ENCODE measurements around the gene CHKA. TPM values are rescaled to one million over a fixed set of nuclear protein-coding genes. Genes with fewer than 3 reads are reported as not detected.

CHKA gene
- total RNA-seq, 1 donor from 2014 or later = 8.4 TPM

DNA sequence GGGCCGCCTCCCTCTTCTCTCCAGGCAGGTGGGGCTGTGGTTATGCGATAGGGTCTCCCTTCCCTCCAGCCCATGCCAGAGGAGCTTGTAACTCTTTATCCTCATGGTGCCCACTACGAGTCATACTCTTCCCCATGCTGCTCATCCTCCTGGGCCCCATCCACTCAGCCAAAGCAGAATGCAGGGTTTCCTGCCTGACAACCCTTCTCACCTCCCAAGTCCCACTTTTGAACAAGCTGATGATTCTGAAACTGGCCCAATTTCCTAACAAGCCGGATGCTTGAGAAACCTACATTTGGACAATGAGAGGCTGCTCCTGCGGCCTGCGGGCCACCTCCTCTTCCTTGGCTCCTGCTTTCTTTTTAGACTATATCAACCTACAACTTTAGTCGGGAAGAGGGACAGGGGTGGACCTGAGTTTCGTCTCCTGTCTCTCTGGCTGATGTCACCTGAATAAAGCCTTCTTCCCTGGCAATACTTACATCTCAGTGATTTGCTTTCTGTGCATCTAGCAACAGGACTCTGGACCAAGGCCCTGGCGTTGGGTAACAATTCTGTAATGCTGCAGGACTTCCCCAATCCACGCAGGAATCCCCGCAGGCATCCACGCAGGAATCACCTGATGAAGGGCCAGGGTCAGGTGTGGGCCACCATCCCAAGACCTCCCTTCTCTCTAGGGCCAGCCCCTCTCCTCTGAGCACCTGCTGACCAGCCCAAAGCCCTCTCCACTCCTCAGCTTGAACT, 92.2 kb downstream of the CHKA start:
- DNase-seq (no peak), ATAC-seq (ENCODE audit: poor library complexity) (no peak)
- intact Hi-C loops (cut with DNase I) = no loop called here

DNA sequence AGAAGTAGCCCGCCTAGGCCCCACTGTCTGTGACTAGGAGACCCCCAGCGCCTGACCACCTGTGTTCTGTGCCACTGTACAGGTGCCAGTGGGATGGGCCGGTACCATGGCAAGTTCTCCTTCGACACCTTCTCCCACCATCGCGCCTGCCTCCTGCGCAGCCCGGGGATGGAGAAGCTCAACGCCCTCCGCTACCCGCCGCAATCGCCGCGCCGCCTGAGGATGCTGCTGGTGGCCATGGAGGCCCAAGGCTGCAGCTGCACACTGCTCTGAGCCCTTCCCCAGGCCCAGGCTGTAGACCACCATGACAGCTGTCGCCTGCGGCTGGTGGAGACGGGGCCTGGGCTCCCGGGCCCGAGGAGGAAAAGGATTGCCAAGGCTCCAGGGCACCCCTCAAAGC, 93.5 kb downstream of the CHKA start:
- intact Hi-C loops (cut with DNase I) = no loop called here
- DNase-seq (no peak), ATAC-seq (ENCODE audit: poor library complexity) (no peak)

DNA sequence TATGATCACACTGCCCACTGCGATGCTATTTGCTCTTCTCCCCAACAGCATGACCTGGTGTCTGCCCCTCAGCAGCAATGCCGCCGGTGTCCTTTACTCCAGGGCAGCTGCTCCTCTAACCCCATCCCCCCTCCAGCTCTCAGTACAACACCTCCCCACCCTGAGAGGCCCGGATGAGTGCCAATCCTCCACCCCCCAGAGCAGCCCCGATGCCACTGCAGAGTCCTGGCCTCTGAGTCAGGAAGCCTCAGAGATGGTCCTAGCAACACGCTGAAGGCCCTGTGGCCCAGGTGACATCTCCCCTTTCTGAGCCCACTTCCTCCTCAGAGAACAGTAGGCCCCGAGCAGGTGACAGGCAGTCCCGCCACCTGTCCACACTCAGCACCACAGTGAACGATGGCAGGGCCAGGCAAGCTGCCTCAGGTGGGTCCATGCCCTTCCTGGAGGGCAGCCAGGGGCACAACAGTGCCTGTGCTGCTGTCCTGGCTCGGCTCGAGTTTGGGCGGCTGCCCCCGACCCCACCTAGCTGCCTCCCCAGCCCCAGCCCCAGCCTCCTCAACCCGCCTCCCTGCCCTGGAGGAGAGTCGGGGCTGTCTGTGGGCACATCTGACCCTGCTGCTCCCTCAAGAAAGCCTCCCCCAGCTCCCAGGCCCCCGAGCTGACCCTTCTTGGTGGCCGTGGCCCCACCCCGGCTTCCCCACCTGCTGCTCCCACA, 94.6 kb downstream of the CHKA start:
- DNase-seq = no peak
- ATAC-seq (ENCODE audit: poor library complexity) = no peak
- intact Hi-C loops (cut with DNase I) = no loop called here

DNA sequence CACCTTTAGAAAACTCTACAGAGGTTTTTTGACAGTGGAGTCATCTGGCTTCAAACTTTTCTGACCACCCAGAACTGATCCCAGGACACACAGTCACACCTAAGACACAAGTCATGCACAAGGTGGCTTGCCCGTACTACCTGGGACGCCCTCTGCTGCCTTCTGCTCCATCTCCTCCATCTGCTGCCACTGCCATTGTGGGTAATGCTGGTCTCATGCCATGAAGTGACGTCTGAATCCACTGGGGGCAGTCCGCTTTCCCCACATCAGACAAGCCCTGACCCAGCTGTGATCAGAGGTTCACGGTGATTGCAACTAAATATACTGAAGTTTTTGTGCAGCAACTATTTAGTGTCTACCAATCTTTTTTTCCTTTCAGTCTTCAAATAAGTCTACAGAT, 96.1 kb downstream of the CHKA start:
- DNase-seq = no peak
- intact Hi-C loops (cut with DNase I) = no loop called here
- ATAC-seq (ENCODE audit: poor library complexity) = no peak

DNA sequence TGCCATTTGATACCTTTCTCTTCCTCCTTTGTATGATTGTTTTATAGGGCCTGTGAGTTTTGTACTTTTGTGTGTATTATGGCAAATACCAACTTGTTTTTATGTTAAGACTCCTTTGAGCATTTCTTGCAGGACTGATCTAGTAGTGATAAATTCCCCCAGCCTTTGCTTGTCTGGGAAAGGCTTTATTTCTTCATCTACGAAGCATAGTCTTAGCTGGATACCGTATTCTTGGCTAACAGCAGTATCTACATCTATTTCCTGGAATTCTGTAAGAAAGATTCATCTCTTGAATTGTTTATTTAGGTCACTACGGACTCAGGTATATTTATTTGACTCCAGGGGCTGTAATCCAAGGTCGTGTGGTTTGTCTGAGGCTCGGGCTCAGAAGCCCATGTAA, 96.7 kb downstream of the CHKA start:
- intact Hi-C loops (cut with DNase I) = no loop called here
- DNase-seq (no peak), ATAC-seq (ENCODE audit: poor library complexity) (no peak)

DNA sequence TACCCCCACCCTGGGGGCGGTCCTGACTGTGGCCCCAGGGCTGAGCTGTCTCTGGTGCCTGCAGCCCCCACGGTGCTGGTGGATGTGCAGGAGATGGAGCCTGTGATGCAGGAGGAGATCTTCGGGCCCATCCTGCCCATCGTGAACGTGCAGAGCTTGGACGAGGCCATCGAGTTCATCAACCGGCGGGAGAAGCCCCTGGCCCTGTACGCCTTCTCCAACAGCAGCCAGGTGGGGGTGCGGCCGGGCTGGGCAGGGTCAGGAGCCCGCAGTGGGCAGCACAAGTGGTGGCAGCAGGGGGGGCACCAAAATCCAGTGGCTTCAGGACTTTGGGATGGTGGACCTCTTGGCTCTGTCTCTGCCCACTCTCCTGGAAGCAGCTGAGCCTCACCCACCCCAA, 98.7 kb downstream of the CHKA start:
- intact Hi-C loops (cut with DNase I) = no loop called here
- no peak for DNase-seq
- no peak for ATAC-seq (ENCODE audit: poor library complexity)

DNA sequence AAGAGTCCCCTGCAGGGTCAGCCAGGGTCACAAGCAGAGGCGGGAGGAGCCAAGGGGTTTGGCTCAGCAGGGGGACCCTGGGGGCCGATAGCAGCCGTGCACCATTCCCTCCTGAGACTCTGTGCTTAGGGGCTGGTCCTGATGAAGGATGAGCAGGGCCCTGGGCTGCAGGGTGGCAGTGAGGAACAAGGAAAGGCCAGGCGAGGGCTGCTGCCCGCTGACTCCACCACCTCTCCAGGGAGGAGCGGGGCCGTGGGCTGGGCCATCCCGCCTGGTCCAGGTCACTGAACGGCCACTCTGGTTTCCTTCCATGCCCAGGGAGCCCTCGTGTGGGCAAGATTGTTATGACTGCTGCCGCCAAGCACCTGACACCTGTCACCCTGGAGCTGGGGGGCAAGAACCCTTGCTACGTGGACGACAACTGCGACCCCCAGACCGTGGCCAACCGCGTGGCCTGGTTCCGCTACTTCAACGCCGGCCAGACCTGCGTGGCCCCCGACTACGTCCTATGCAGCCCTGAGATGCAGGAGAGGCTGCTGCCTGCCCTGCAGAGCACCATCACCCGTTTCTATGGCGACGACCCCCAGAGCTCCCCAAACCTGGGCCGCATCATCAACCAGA, 99.9 kb downstream of the CHKA start:
- DNase-seq = no peak
- peak; percentile 46 for ATAC-seq (ENCODE audit: poor library complexity)
- intact Hi-C loops (cut with DNase I) = no loop called here

DNA sequence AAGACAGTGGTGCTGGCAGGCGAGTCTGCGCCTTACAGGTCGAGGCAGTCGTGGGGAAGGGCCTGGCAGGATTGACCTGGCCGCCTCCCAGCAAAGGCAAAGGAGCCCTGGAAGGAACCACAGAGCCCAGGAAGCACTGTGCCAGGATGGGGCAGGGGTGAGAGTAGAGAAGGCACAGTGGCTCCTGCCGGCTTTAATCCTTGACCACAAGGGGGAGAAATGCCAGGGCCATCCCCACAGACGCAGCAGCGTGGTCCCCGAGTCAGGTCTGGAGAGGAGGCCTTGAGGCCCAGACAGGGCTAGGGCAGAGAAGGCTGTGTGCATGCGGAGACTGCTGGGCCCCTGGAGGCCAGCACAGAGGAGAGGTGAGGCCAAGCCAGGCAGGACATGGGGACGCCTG, 100.6 kb downstream of the CHKA start:
- intact Hi-C loops (cut with DNase I) = no loop called here
- DNase-seq = no peak
- ATAC-seq (ENCODE audit: poor library complexity) = no peak

DNA sequence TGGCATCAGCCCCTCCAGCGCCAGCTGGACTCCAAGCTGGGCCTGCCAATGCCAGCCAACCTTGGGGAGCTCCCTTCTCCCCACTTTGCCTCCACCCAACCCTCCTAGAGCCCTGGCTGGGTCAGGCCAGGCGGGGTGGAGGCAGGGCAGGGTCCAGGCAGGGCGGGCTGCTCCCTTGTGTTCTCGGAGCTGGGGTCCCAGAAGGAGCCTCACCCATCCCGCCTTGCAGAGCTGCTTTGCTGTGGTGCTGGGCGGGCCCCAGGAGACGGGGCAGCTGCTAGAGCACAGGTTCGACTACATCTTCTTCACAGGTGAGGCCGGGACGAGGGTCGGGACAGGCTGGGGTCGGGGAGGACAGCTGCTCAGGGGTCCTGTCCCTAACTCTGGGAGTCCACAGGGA, 101.7 kb downstream of the CHKA start:
- no peak for ATAC-seq (ENCODE audit: poor library complexity)
- DNase-seq = no peak
- intact Hi-C loops (cut with DNase I) = no loop called here

DNA sequence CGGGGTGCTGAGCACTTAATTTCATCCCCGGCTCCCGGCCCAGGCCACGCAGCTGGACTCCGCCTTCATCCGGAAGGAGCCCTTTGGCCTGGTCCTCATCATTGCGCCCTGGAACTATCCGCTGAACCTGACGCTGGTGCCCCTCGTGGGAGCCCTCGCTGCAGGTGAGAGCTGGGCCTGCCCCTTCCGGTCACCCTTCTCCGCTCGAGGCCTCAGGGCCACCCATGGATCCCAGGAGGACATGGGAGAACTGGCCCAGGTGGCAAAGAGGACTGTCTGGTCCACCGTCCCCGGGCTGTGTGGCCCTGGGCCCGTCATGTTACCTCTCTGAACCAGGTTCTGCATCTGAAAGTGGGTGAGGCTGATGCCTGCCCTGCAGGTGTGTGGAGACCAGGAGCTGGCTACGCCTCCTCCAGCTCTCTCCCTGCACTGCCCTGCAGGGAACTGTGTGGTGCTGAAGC, 102.4 kb downstream of the CHKA start:
- DNase-seq (no peak), ATAC-seq (ENCODE audit: poor library complexity) (no peak)
- intact Hi-C loops (cut with DNase I) = no loop called here

DNA sequence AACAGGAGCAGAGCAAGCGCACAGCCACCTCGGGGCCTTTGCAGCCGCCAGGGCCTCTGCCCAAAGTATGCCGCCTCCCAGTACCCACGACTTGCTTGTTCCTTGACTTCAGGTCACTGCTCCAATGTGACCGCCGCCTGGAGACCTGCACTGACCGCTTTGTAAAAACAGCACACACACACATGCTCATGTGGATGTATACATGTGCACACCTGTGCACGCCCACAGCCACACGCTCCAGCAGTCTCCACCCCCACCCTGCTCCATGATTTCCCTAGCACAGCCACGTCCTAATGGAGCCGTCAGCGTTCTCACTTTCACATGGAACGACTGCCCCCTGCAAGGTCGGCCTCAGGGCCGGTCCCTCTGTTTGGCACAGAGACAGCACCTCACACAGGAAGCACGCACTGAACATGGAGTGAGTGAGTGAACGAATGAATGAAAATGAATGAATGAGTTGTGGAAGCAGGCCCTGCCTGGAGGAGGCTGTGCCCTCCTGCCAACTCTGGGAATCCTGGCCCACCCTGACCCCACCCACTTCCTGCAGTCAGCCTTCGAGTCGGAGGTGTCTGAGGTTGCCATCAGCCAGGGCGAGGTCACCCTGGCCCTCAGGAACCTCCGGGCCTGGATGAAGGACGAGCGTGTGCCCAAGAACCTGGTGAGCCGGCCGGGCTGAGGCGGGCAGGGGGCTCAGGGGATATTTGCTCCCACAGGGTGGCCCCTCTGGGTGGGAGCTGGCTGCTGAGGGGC, 103.0 kb downstream of the CHKA start:
- intact Hi-C loops (cut with DNase I) = no loop called here
- no peak for ATAC-seq (ENCODE audit: poor library complexity)
- DNase-seq = no peak

DNA sequence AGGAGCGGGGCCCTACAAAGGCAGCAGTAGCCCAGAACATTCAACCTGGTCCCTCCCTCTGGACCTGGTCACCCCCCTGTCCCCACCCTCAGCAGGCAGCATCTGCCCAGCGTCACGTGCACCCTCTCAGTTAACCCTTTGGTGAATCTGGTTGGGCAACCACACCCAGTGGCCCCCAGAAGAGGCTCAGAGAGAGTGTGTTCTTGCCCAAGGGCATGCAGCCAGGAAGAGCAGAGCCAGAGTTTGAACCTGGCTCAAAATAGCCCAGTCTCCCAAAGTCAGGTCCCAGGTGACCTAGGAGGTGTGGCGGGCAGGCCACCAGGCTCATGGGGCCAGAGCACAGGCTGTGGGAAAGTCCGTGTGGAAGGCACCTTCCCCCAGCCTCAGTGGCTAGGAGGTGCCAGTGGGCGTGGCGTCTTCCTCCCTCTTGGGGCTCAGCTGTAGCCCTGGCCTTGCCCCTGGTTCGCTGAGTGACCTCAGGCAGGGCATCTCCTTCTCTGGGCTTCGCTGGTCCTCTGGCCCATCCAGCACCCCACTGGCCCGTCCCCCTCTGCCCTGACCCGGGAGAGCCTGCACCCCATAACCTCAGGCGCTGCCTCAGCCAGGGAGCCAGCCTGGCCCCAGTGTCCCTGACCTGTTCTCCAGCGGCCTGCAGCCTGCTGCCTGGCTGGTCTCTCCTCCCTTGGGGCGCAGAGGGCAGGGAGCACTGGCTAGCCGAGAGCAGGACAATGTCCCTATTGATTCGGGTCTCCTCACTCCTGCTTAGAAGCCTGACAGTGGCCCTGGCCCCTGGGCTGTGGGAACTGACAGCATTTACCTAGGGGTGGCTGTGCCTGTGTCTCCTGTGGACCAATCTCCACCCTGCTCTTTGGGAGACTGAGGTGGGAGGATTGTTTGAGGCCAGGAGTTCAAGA, 104.0 kb downstream of the CHKA start:
- ATAC-seq (ENCODE audit: poor library complexity) (no peak), DNase-seq (no peak)
- intact Hi-C loops (cut with DNase I) = no loop called here

DNA sequence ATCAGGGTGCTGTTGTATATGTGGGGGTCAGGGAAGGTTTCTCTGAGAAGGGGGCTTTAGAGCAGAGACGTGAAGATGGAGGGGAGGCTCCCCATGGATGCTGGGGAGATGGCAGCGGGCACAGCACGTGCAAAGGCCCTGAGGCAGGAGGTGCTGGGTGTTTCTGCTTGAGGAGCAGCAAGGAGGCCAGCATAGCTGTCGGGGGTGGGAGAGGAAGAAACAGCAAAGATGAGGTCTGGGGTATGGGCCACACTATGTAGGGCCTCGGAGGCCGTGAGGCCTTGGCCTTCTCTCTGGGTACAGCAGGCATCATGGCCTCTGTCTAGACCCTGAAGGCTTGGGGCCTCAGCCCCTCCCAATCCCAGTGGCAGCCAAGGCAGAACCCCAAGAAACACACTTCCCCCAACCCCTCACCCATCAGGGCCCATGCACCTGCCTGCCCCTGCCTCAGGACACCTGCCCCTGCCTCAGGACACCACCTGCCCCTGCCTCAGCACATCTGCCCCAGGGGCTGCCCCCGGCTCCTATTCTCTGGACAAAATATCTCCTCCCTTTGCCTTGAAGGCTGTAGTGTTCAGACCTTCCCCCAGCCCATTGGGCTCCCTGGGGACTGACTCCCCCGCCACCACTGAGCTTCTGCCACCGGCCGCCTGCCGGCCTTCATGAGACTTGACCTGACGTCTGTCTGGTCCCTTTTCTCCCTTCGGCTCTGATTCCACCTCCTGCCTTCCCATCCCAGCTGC, 104.9 kb downstream of the CHKA start:
- ATAC-seq (ENCODE audit: poor library complexity) (no peak), DNase-seq (no peak)
- intact Hi-C loops (cut with DNase I) = no loop called here

DNA sequence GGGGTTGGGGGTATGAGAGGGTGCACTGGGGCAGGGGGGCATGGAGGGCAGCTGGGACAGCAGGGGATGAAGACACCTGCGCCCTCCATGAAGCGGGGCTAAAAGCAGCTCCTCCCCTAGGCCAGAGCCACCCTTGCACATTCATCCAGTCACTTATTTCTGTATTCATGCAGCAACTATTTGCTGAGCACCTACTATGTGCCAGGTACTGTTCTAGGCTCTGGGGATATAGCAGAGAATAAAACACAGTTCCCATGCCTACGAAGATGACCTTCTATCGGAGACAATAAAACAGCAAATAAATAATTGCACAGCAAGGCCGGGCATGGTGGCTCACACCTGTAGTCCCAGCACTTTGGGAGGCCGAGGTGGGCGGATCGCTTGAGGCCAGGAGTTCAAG, 105.7 kb downstream of the CHKA start:
- DNase-seq = no peak
- ATAC-seq (ENCODE audit: poor library complexity) = no peak
- intact Hi-C loops (cut with DNase I) = no loop called here

DNA sequence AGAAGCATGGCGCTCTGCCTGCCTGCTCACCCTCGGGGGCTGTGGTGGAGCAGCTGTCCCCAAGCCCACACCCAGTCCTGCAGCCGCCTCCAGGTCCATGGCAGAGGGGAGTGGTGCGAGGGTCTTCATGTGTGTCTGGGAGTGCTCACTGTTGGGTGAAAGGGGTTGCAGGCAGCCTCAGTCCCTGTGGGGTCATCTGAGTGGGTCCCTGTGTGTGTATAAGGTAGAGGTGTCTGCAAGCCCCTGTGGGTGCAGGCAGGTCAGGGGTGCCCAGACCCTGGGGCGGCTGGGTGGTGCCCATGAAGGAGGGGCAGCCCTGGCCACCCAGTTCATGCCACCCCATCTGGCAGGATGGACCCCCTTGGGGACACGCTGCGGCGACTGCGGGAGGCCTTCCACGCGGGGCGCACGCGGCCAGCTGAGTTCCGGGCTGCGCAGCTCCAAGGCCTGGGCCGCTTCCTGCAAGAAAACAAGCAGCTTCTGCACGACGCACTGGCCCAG, 106.2 kb downstream of the CHKA start:
- DNase-seq = no peak
- intact Hi-C loops (cut with DNase I) = no loop called here
- no peak for ATAC-seq (ENCODE audit: poor library complexity)

DNA sequence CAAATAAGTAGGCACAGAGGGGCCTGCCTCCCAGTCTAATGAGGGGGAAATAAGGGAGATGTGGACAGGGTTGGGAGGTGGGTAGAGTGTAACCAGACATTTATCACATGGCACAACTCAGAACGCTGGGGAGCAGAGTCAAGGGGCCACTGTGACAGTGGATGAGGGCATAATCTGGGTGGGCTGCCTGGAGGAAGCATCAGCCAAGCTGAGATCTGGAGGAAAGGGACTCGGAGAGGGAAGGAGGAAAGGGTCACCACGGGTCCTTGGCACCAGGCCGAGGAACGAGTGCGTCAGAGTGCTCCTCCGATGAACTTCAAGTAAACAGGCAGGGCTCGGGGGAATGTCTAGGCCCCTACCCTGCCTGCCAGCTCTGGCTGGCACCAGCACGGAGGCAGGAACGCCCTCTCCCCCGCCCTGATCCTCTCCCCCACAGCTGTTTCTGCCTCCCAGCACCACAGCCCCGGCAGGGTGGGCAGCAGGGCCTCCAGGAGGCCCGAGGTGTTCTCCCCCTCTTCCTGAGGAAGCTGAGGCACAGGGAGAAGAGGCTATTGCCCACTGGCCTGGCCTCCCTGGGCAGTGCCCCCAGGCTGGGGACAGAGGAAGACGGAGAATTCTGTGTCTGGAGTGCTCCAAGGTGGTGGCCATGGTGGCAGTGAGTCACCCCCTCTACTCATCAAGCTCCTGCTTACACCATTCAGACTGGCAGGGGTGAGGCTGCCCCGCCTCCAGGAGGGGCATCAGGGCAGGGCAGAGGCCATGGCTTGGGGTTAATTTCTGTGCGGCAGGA, 106.8 kb downstream of the CHKA start:
- intact Hi-C loops (cut with DNase I) = no loop called here
- ATAC-seq (ENCODE audit: poor library complexity) = no peak
- no peak for DNase-seq

DNA sequence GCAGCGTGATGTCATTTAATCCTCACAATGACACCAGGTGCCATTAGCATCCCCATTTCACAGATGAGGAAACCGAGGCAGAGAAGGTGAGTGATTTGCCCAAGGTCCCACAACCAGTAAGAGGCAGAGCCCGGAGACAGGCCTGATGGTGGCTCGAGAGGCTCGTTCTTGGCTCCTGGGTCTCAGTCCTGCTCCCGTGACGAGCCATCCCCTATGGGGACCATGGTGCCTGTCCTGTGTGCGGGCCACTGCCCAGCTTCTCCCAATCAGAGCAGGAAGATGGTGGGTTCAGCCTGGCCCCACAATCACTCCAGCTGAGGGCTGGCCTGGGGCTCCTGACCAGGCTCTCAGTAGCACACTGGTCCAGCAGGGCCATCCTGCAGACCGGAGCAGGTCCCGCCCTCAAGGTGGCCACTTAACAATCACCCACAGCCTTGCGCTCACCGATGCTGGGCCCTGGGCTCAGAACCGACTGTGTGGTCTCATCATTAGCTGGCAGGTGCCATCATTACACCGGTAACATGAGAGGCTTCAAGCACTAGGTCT, 107.5 kb downstream of the CHKA start:
- no peak for ATAC-seq (ENCODE audit: poor library complexity)
- DNase-seq = no peak
- intact Hi-C loops (cut with DNase I) = no loop called here
